SK-N-SH (cell line): ENCODE measurements around the gene NCF4. TPM values are rescaled to one million over a fixed set of nuclear protein-coding genes. Genes with fewer than 3 reads are reported as not detected.

ENCODE experiments used
- CTCF ChIA-PET: fragments of 300-600, 350-600 bp; formaldehyde crosslinking; extraction: SDS; loops from one replicate; lab custom pipeline; 2021; lab: Yijun Ruan, JAX
- POLR2A ChIA-PET: fragments of 350-600 bp; sonication (Branson Sonifier 250); formaldehyde crosslinking; extraction: SDS; loops from one replicate; lab custom pipeline; 2020; ENCODE audit warnings: antibody characterized with exemption, inconsistent platforms; lab: Yijun Ruan, JAX
- DNase-seq: peaks from one replicate; pipeline ENCODE4 v3.0.0; 2012
- H2AFZ ChIP-seq: fragments of 200-600 bp; sonication (generic); 2 replicates; pipeline ENCODE4 v1.8.1; 2016; ENCODE audit warnings: antibody characterized with exemption, mild to moderate bottlenecking, low read depth
- H3F3A ChIP-seq: fragments of 200-600 bp; sonication (generic); replicated peaks from 2 replicates; pipeline ENCODE3; 2016; ENCODE audit warnings: antibody characterized with exemption, mild to moderate bottlenecking; ENCODE audit not compliant: insufficient read depth
- H3K27ac ChIP-seq, 2 experiments: fragments of 200-500 bp in 1 of 2; fragments of 200-600 bp in 1 of 2; sonication (Bioruptor generic) in 1 of 2; sonication (generic), shearing (Covaris generic) in 1 of 2; 2 replicates each; pipeline versions ENCODE4 v1.5.1 to v1.6.1; 2014 to 2016; ENCODE audit warnings: low read depth in 2 of 2, inconsistent platforms in 1 of 2, low read length in 1 of 2, mild to moderate bottlenecking in 1 of 2, mixed read lengths in 1 of 2
- H3K27me3 ChIP-seq: fragments of 200-600 bp; sonication (generic), shearing (Covaris generic); 2 replicates; pipeline ENCODE4 v1.6.1; 2016; ENCODE audit warnings: mixed run types; ENCODE audit not compliant: insufficient read depth
- H3K36me3 ChIP-seq, 2 experiments: fragments of 200-500 bp in 1 of 2; fragments of 200-600 bp in 1 of 2; sonication (Bioruptor generic) in 1 of 2; sonication (generic) in 1 of 2; replicated peaks in 1 of 2; 2 replicates each; pipeline versions ENCODE3 to v1.5.1; 2014 to 2016; ENCODE audit warnings: low read length in 1 of 2, mild to moderate bottlenecking in 1 of 2; ENCODE audit not compliant: insufficient read depth in 2 of 2, control insufficient read depth in 1 of 2
- H3K4me1 ChIP-seq, 2 experiments: fragments of 200-500 bp in 1 of 2; fragments of 200-600 bp in 1 of 2; sonication (Bioruptor generic) in 1 of 2; sonication (generic), shearing (Covaris generic) in 1 of 2; 2 replicates each; pipeline versions ENCODE4 v1.5.1 to v1.6.1; 2014 to 2016; ENCODE audit warnings: low read depth in 1 of 2, low read length in 1 of 2, mixed run types in 1 of 2; ENCODE audit not compliant: insufficient read depth in 2 of 2, control insufficient read depth in 1 of 2
- H3K4me2 ChIP-seq: fragments of 200-600 bp; sonication (generic), shearing (Covaris generic); 2 replicates; pipeline ENCODE4 v1.6.1; 2017; ENCODE audit warnings: mixed run types
- H3K4me3 ChIP-seq, 2 experiments: fragments of 200-500 bp in 1 of 2; fragments of 200-600 bp in 1 of 2; sonication (Bioruptor generic) in 1 of 2; sonication (generic), shearing (Covaris generic) in 1 of 2; 2 replicates each; pipeline versions ENCODE4 v1.5.1 to v1.8.1; 2014 to 2016; ENCODE audit warnings: low read depth in 2 of 2, inconsistent platforms in 1 of 2, low read length in 1 of 2, mild to moderate bottlenecking in 1 of 2, mixed read lengths in 1 of 2, moderate library complexity in 1 of 2
- H3K79me2 ChIP-seq: fragments of 200-600 bp; sonication (generic); 2 replicates; pipeline ENCODE4 v1.8.1; 2017; ENCODE audit warnings: mild to moderate bottlenecking; ENCODE audit not compliant: insufficient read depth
- H3K9ac ChIP-seq: fragments of 200-600 bp; sonication (generic); 2 replicates; pipeline ENCODE4 v1.6.1; 2017; ENCODE audit warnings: mixed run types
- H3K9me2 ChIP-seq: fragments of 200-600 bp; sonication (generic); 2 replicates; pipeline ENCODE4 v1.6.1; 2017; ENCODE audit warnings: mixed run types
- H3K9me3 ChIP-seq: fragments of 200-600 bp; sonication (generic); 2 replicates; pipeline ENCODE4 v1.6.1; 2017; ENCODE audit warnings: mixed run types, mild to moderate bottlenecking, moderate library complexity
- H4K20me1 ChIP-seq: fragments of 200-600 bp; sonication (generic); 2 replicates; pipeline ENCODE4 v1.6.1; 2017; ENCODE audit warnings: mild to moderate bottlenecking, mixed run types; ENCODE audit not compliant: insufficient read depth
- CHD2 ChIP-seq: fragments of 150-350 bp; IDR thresholded peaks from 2 replicates; pipeline ENCODE4 v1.6.1; 2018; ENCODE audit warnings: low read length; ENCODE audit not compliant: partially characterized antibody
- ELF1 ChIP-seq: IDR thresholded peaks from 2 replicates; pipeline ENCODE4 v1.4.0; 2012
- EP300 ChIP-seq, 2 experiments: IDR thresholded peaks; 2 replicates each; pipeline versions ENCODE4 v1.4.0 to v1.6.1; 2012; ENCODE audit warnings: borderline replicate concordance in 1 of 2, low read depth in 1 of 2, low read length in 1 of 2
- EZH2phosphoT487 ChIP-seq: fragments of 200-600 bp; sonication (generic); IDR thresholded peaks from 2 replicates; pipeline ENCODE4 v1.6.1; 2017; ENCODE audit warnings: low read depth, mixed run types, mild to moderate bottlenecking, antibody characterized with exemption, moderate library complexity, borderline replicate concordance
- GABPA ChIP-seq: IDR thresholded peaks from 2 replicates; pipeline ENCODE4 v1.4.0; 2012; ENCODE audit warnings: low read depth, mild to moderate bottlenecking
- GATA2 ChIP-seq: sonication (generic); formaldehyde crosslinking; IDR thresholded peaks from 2 replicates; pipeline ENCODE4 v1.5.0; 2020; ENCODE audit warnings: mild to moderate bottlenecking, missing genetic modification reagents
- JUND ChIP-seq: IDR thresholded peaks from 2 replicates; pipeline ENCODE4 v1.4.0; 2012
- MXI1 ChIP-seq: IDR thresholded peaks from 2 replicates; pipeline ENCODE4 v1.6.1; 2012; ENCODE audit warnings: mild to moderate bottlenecking, low read depth, low read length, improper control_type of control experiment
- NFIC ChIP-seq: IDR thresholded peaks from 2 replicates; pipeline ENCODE4 v1.4.0; 2012; ENCODE audit warnings: borderline replicate concordance
- NRF1 ChIP-seq: IDR thresholded peaks from 2 replicates; pipeline ENCODE4 v1.6.1; 2012; ENCODE audit warnings: low read depth, mild to moderate bottlenecking, low read length
- POLR2AphosphoS5 ChIP-seq: IDR thresholded peaks from 2 replicates; pipeline ENCODE4 v1.6.1; 2012; ENCODE audit warnings: low read depth, low read length
- RAD21 ChIP-seq: IDR thresholded peaks from 2 replicates; pipeline ENCODE4 v1.6.1; 2012; ENCODE audit warnings: mild to moderate bottlenecking, low read length
- SIN3A ChIP-seq: IDR thresholded peaks from 2 replicates; pipeline ENCODE4 v1.6.1; 2012; ENCODE audit warnings: low read depth, mild to moderate bottlenecking, low read length, moderate library complexity, borderline replicate concordance
- TAF1 ChIP-seq: IDR thresholded peaks from 2 replicates; pipeline ENCODE4 v1.6.1; 2012; ENCODE audit warnings: low read depth, mild to moderate bottlenecking, low read length, moderate library complexity, borderline replicate concordance
- TEAD4 ChIP-seq: IDR thresholded peaks from 2 replicates; pipeline ENCODE4 v1.4.0; 2012; ENCODE audit warnings: mild to moderate bottlenecking, borderline replicate concordance; ENCODE audit not compliant: insufficient read depth
- USF1 ChIP-seq: IDR thresholded peaks from 2 replicates; pipeline ENCODE4 v1.4.0; 2012; ENCODE audit warnings: low read depth, borderline replicate concordance
- WGBS: methylation state at CpG from one replicate; pipeline ENCODE4 v1.1.6; 2017; ENCODE audit warnings: low lambda C conversion rate; 5-methylcytosine and 5-hydroxymethylcytosine counted together
- polyA plus RNA-seq, 3 experiments: library from polyadenylated mRNA; depleted of rRNA; stranded (reverse); fragments of >200 nt; gene quantifications; 2 replicates each; pipeline ENCODE4 v1.2.3, GENCODE V29; 2012
- TF ChIP-seq, protein P1 (sequence below): IDR thresholded peaks from 2 replicates; pipeline ENCODE4 v1.6.1; 2012; ENCODE audit warnings: mild to moderate bottlenecking, low read depth, low read length, moderate library complexity
- TF ChIP-seq, protein P2 (sequence below): fragments of 150-350 bp; IDR thresholded peaks from 2 replicates; pipeline ENCODE4 v1.6.1; 2016; ENCODE audit warnings: mild to moderate bottlenecking, low read depth, low read length
- TF ChIP-seq, protein P3 (sequence below): fragments of 150-350 bp; IDR thresholded peaks from 2 replicates; pipeline ENCODE4 v1.6.1; 2017; ENCODE audit warnings: antibody characterized with exemption, low read length, low read depth, borderline replicate concordance

Gene NCF4
- polyA plus RNA-seq, 1 of the 3 experiments (the other 2 are of a cell fraction): not detected

DNA sequence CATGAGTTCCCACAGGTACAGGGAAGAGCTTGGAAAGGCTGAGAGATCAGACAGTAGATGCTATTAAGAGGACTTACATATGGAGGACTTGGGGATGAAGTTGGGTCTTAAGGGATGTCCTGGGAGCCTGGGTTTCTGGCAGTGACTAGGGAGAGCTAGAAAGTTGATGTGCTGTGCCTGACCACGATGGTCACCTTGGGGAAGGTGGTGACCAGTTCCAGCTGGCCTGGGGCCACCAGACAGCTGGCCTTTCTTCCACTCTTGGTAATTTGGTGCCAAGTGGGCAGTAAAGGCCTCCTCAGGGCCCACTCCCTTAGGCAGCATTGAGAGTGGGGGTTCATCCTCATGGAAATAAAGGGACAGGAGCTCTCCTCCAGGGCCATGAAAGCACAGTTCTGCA is 38.7 kb downstream of the NCF4 start:
- no peaks in the 10 kb centered on the region for H3K9me3 ChIP-seq
- no peaks in the 10 kb centered on the region for H3K9me2 ChIP-seq
- POLR2A ChIA-PET: interaction anchor here (0.6 kb wide), 1 partner anchor 301 kb away, joined by 3 read pairs; no protein-coding TSS in a partner anchor
- DNase-seq: no peak
- no peaks in the 10 kb centered on the region for H3K4me1 ChIP-seq
- H3K36me3 ChIP-seq: no peaks in the 10 kb centered on the region
- 0% methylated on average over 1 of the region's 1 CpG for WGBS
- H3K9ac ChIP-seq: no peak overlapping the region
- no peak overlapping the region for H3K4me2 ChIP-seq
- no peaks in the 10 kb centered on the region for H3F3A ChIP-seq
- TF ChIP-seq GATA2 (CRISPR knock-in tag) (no peak), JUND (no peak), GABPA (no peak), USF1 (no peak), CHD2 (no peak), EP300 (IDR thresholded peaks at IDR 0.05; ENCODE audit: borderline replicate concordance in 1 of 2, low read depth in 1 of 2, low read length in 1 of 2) (no peak)
- TF ChIP-seq, all 33 proteins: peak for 0
- Histone ChIP-seq H4K20me1 (no peaks in the 10 kb centered on the region), H3K27me3 (peaks cover 11% of the 10 kb centered on the region; the same call in 1 of the 2 replicates), H3K79me2 (no peaks in the 10 kb centered on the region), H3K4me3 (no peak overlapping the region), H3K27ac (no peak overlapping the region), H2AFZ (no peak overlapping the region)
- CTCF ChIA-PET: interaction anchor here (0.6 to 0.9 kb wide), 3 partner anchors 26 to 78 kb away, joined by 3 to 5 read pairs (median 3); no protein-coding TSS in a partner anchor

GRCh38 chr22:36900225-36900624 is 39.4 kb downstream of the NCF4 start:
- no peaks in the 10 kb centered on the region for H3K36me3 ChIP-seq
- no peaks in the 10 kb centered on the region for H3K9me3 ChIP-seq
- POLR2A ChIA-PET: no interaction called here
- no peaks in the 10 kb centered on the region for H4K20me1 ChIP-seq
- peaks cover 11% of the 10 kb centered on the region; the same call in 1 of the 2 replicates for H3K27me3 ChIP-seq
- WGBS: 17% methylated on average over 2 of the region's 2 CpGs
- no peak overlapping the region for H3K9ac ChIP-seq
- H3K4me1 ChIP-seq: no peaks in the 10 kb centered on the region
- no peak overlapping the region for H3K27ac ChIP-seq
- H3K4me3 ChIP-seq: no peak overlapping the region
- H3F3A ChIP-seq: no peaks in the 10 kb centered on the region
- no peak overlapping the region for H2AFZ ChIP-seq
- CTCF ChIA-PET: no interaction called here
- H3K79me2 ChIP-seq: no peaks in the 10 kb centered on the region
- DNase-seq: no peak
- H3K9me2 ChIP-seq: no peaks in the 10 kb centered on the region
- no peak overlapping the region for H3K4me2 ChIP-seq
- no peak for TF ChIP-seq ELF1
- no peak for TF ChIP-seq POLR2AphosphoS5
- TF ChIP-seq, protein P1, sequence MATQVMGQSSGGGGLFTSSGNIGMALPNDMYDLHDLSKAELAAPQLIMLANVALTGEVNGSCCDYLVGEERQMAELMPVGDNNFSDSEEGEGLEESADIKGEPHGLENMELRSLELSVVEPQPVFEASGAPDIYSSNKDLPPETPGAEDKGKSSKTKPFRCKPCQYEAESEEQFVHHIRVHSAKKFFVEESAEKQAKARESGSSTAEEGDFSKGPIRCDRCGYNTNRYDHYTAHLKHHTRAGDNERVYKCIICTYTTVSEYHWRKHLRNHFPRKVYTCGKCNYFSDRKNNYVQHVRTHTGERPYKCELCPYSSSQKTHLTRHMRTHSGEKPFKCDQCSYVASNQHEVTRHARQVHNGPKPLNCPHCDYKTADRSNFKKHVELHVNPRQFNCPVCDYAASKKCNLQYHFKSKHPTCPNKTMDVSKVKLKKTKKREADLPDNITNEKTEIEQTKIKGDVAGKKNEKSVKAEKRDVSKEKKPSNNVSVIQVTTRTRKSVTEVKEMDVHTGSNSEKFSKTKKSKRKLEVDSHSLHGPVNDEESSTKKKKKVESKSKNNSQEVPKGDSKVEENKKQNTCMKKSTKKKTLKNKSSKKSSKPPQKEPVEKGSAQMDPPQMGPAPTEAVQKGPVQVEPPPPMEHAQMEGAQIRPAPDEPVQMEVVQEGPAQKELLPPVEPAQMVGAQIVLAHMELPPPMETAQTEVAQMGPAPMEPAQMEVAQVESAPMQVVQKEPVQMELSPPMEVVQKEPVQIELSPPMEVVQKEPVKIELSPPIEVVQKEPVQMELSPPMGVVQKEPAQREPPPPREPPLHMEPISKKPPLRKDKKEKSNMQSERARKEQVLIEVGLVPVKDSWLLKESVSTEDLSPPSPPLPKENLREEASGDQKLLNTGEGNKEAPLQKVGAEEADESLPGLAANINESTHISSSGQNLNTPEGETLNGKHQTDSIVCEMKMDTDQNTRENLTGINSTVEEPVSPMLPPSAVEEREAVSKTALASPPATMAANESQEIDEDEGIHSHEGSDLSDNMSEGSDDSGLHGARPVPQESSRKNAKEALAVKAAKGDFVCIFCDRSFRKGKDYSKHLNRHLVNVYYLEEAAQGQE: no peak
- TF ChIP-seq EP300 (IDR thresholded peaks at IDR 0.05; ENCODE audit: borderline replicate concordance in 1 of 2, low read depth in 1 of 2, low read length in 1 of 2): no peak
- TF ChIP-seq, protein P2, sequence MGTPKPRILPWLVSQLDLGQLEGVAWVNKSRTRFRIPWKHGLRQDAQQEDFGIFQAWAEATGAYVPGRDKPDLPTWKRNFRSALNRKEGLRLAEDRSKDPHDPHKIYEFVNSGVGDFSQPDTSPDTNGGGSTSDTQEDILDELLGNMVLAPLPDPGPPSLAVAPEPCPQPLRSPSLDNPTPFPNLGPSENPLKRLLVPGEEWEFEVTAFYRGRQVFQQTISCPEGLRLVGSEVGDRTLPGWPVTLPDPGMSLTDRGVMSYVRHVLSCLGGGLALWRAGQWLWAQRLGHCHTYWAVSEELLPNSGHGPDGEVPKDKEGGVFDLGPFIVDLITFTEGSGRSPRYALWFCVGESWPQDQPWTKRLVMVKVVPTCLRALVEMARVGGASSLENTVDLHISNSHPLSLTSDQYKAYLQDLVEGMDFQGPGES: no peak
- no peak for TF ChIP-seq TEAD4
- TF ChIP-seq SIN3A: no peak
- TF ChIP-seq RAD21: no peak
- no peak for TF ChIP-seq MXI1
- no peak for TF ChIP-seq NFIC
- no peak for TF ChIP-seq USF1
- TF ChIP-seq, protein P3, sequence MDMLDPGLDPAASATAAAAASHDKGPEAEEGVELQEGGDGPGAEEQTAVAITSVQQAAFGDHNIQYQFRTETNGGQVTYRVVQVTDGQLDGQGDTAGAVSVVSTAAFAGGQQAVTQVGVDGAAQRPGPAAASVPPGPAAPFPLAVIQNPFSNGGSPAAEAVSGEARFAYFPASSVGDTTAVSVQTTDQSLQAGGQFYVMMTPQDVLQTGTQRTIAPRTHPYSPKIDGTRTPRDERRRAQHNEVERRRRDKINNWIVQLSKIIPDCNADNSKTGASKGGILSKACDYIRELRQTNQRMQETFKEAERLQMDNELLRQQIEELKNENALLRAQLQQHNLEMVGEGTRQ: no peak
- TF ChIP-seq TAF1: no peak
- TF ChIP-seq NRF1: no peak
- TF ChIP-seq EZH2phosphoT487: no peak
